ENCODE measurements around the gene LTBP1.

Gene LTBP1

DNA sequence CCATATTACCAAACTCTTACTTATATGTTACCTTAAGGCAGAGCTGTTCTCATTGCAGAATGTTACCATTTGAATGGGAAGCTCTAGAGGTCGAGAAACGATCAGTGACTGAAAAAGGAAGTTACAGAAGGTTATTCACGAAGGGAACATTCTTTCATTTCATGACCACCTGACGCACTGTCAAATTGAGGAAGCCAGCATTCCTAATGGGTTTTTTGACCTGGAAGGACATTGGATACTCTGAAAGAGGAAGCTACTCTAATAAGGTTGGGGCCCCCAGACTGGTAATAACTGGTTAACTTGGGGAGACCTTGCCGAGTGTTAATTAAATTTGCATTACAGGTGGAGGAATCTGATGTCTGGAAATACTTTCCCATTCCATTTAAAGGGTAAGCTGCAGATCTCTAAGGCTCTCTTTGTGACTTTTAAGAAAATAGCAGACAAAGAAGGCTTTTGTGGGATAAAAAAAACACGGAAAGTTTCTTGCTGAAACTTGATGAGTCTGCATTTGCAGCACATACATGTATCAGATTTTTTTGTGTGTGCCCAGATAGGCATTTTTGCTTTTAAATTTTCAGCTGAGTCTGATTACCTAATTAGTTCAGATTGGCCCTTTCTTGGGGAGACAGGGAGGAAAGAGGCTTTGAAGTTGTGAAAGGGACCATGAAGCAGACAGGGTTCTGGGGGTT lies 137.1 kb downstream of the LTBP1 start:
- no peak for DNase-seq

GRCh38 chr2:33084433-33084832 lies 137.7 kb downstream of the LTBP1 start:
- DNase-seq: no peak

DNA sequence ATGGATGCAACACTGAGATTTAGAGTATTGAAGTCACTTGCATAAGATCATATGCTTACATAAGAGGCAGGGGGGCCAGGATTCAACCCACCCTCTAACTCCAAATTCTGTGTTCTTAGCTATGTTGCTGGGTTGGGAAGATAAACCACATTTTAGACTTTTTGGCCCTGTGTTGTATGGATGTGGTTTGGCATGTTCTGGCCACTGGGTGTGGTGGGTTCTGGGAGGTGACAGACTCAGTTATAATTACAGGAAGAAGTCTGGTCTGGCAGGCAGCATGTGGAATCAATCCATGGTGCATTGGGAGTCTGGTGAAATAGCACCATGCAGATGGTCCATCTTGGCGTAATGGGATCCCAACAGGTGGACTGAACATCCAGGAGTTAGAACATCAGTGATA lies 138.9 kb downstream of the LTBP1 start:
- DNase-seq: no peak

DNA sequence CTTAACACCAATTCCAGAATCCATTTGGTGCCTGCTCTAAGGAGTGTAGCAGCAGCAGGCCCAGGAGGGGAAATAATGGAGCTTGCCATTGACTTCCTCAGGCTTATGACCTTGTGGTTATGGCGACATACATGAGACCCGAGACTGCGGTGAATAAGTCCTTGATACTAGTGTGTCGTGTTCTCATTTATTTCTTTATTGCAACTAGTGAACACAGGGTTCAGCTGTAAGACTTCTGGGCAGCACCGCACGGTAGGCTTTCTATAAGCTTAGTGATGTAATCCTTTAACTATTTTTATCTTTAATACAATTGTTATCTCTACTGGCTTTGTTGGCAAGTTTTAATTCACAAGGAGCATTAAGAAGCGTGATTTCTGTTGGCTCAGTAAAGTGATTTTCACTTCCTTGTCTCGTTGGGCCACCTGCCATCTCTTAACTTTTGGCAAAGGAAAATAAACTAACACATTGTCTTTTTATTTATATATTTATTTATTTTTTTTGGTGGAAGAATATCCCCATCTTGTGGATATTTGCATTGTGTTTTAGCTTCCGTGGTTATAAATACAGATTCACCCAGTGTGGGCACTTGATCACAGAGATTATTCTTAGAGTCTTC lies 139.8 kb downstream of the LTBP1 start:
- peak; percentile 32 for DNase-seq

DNA sequence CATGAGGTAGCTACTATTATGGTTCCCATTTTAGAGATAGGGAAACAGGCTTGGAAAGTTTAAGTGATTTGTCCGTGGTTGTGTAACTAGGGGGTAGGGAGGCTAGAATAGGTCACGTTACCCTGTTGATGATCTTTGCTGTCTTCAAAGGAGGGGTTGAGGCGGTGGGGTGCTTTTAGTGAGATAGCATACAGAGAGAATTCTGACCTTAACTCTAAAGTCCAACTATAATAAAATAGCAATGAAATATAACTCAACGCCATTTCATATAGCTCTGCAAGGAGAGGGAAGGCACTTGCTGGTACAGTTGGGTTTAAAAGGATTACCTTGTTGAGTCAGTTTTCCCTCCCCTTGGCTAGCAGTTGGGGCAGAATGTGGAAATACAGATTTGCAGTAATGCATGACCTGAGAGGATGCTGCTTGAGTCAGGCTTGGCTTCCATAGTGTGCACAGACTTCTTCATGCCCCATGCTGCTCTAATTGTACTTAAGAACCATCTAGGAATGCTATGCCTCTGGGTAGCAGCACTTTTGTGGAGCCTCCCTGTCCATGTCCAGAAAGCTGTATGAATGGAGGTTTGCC lies 143.9 kb downstream of the LTBP1 start:
- no peak for DNase-seq

DNA sequence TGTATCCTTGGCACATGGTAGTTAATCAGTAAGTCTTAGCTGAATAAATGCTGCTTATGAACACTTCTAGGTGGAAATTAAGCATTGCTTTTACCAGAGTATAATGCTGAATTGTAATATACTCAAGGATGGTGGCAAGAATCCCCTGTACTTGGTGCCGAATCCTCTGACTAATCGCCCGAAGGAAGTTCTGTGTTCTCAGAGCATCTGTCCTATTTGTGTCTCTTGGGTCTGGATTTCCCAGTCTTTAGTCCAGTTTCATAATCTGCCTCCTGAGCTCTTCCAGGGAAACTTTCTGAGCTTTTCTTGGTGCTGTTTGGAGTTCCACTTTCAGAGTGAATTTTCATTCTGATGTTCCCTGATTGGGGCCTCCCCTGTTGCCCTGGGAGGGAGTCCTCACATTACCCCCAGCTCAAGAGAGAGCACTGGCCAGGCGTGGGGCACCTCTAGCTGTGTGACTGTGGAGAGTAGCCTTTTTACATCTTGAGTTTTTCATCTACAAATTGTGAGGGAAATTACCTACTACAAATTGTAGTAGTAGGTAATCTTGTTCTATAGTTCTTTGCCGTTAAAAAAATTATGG lies 144.9 kb downstream of the LTBP1 start:
- DNase-seq: no peak

DNA sequence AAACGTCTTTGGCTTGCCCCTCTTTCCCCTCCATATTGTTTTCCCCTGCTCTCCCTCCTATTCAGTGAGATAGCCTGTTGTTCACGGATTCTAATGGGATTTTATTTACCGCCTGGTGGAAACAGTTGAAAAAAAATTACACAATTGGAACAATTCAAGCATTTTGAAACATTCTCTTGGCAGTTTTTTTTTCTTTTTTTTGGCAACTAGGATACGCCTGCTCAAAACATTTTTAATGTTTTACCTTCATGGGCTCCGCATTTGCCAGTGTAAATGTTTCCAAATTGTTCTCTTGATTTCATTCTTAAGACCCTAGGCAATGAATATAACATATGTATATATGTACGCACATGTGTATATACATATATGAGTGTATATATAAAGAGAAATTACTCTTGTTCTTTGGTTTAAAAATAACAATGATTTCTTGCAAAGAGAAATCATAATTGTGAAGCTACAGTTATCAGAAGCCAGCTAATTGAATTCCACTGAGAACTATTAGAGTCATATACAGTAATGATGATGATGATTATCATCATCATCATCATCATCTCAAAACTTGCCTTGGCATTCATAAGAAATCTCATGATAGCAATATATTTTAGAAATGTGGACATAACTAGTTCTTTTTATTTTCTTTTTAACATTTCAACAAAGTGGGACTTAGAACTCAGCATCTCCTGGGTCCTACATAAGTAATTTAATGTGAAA lies 146.7 kb downstream of the LTBP1 start:
- no peak for DNase-seq

GRCh38 chr2:33094303-33094702 lies 147.6 kb downstream of the LTBP1 start:
- no peak for DNase-seq

DNA sequence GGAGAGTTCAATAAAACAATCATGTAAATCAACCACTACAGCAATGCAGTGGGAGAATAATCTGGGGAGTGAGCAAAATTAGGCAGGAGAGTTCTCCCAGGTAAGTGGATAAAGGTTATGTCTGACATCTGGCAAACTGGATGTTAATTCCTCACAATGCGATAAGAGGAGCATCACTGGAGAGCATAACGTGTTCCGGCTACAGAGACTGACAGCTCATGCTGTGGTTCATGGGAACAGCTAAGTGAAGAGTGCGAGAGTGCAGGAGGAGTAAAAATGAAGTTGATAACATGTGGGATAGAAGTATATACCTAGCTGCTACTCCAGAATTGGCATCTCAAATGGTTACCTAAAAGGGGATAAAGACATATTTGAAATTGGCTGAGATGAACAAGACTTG lies 153.2 kb downstream of the LTBP1 start:
- DNase-seq: no peak

DNA sequence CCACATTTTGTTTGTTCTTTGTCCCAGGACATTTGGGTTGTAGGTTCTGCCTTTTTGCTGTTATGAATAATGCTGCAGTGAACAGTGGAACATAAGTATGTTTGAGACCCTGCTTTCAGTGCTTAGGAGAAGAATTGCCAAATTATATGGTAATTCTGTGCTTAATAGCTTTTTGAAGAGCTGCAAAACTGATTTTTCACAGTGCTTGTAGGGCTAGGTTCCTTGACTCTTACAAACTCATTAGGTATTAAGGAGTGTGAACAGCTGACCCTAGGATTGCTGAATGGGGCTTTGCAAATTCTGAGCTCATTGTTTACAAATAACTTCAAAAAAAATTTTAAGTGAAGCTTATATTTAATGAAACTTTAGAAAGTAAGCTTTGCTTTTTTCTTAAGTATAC lies 154.2 kb downstream of the LTBP1 start:
- DNase-seq: no peak

- no peak for DNase-seq
Measured at GRCh38 chr2:33104052-33104623, 157.4 kb downstream of the LTBP1 start.

GRCh38 chr2:33104726-33105125 lies 158.0 kb downstream of the LTBP1 start:
- peak; percentile 53 for DNase-seq

DNA sequence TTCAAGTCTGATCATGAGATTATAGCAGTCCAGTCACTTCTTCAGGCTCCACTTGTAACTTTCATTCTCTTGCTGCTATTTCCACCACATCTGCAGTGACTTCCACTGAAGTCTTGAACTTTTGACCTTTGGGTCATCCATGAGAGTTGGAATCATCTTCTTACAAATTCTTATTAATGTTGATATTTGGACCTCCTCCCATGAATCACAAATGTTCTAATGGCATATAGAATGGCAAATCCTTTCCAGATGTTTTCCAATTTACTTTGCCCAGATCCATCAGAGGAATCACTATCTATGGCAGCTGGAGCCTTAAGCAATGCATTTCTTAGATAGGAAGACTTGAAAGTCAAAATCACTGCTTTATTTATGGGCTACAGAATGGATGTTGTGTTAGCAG lies 159.4 kb downstream of the LTBP1 start:
- DNase-seq: peak; percentile 34

- peak; percentile 66 for DNase-seq
Measured at GRCh38 chr2:33107690-33108482, 161.1 kb downstream of the LTBP1 start.

DNA sequence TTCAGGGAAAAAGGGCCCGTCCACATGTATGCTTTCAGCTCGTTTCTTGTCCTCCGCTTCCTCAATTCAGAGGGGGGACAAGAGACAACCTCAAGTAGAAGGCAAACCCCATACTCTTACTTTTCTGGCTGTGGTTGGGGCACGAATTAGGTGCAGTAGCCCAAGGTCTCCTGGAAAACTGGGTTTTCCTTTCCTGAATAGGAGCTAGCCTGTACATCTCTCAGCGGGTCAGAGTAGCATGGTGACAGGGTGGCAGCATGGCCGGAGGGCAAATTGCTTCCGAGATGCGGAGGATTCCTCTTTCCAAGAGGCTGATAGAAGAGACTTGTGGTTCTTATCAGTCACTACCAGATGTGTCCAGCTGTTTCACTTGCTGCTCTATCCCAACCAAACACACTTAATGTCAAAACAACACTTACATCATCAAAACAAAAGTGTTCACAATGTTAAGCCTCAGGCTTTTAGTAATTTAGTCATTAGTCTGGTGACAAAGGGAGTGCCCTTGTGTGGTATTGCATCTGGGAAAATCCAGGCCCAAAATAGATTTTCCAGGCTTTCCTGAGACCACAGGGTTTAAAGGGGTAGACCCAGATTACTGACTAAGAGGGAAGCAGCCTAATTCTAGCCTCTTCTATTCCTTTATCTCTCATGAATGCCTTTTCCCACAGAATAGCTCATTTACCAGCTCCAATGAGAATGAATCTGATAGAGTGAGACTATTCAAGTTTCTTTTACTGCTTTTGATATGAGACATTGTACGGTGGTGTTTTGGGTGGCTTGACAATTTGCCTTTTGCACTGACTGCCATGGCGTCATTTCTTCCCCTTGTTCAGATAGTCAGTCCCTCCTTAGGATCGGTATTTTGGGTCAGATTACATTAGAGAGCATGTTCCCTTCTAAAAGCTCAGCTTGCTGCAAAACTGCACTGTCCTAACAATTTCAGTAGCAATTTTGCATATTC lies 162.0 kb downstream of the LTBP1 start:
- peak; percentile 57 for DNase-seq

- peak; percentile 61 for DNase-seq
Measured at GRCh38 chr2:33110461-33110860, 163.7 kb downstream of the LTBP1 start.

DNA sequence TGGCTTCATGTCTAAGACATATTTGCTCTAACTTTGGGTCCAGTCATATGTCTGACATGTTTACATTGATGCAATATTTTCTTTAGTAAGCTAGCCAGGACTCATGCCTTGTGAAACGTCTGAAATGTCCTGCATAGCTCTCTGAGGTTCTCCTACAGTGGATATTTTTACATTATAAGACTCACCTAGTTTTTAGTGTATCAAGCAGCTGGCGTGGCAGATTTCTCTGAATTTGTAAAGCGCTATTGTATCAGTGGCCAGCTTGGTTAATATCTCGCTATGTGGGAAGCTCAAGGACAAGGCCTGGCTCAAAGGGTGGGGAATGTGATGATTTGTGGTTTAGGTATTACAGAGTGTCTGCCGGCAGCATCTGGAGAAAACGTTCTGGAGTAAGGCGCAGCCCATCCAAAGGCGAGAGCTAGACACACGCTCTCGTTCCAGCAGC lies 164.3 kb downstream of the LTBP1 start:
- DNase-seq: peak; percentile 80

- DNase-seq: peak; percentile 6
Measured at GRCh38 chr2:33115196-33115595, 168.4 kb downstream of the LTBP1 start.

DNA sequence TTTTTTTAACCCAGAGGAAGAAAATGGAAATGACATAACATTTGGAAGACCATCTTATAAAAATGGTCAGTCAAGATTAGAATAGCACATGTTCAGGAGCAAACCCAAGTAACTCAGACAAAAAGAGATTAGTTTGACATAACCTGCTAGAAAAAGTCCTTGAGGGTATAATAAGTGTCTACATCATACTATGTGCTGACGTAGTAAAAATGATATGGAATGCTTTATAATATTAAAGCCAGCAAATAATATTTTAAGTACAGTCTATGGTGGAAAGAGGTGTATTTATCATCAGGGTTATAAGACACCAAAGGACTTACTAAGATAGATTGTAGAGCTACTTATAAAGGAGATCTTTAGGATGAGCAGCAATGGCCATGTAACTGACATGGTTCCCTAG lies 169.0 kb downstream of the LTBP1 start:
- no peak for DNase-seq

- DNase-seq: no peak
Measured at GRCh38 chr2:33116799-33117198, 170.0 kb downstream of the LTBP1 start.

GRCh38 chr2:33118651-33119050 lies 171.9 kb downstream of the LTBP1 start:
- DNase-seq: no peak

Measured in fibroblast of skin of scalp (primary cell).